ENCODE results near the gene ABCA9.

The ABCA9 gene

DNA sequence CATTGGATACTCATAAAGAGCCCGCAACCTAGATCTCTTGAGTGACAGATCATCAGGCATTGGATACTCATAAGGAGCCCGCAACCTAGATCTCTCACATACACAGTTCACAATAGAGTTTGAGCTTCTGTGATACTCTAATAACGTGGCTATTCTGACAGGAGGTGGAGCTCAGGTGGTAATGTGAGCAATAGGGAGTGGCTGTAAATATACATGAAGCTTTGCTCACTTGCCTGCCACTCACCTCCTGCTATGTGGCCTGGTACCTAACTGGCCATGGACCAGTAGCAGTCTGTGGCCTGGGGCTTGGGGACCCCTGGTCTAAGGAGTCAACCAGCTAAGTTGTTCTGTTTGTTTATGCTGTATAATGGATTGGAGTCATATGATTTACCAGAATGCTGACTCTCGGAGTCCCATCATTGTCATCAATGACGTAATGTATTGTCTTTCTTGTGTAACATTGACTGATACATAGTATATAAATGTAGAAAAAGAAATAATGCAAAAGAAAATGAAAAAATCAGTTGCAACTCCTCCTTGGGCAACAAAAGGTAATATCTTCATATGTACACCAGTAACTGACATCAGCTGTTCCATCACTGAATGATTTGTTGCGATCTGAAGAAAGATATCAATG, 17.5 kb downstream of the ABCA9 start:
- Histone ChIP-seq H3K4me1 (no peaks in the 10 kb centered on the region), H3K36me3 (ENCODE audit: control insufficient read depth, insufficient read depth, low read length) (no peaks in the 10 kb centered on the region), H3K4me2 (ENCODE audit: low read length) (no peak overlapping the region), H3K27ac (no peak overlapping the region), H3K4me3 (ENCODE audit: low read depth, low read length) (no peak overlapping the region), H2AFZ (no peak overlapping the region), H3K27me3 (ENCODE audit: control insufficient read depth, insufficient read depth, low read length) (no peaks in the 10 kb centered on the region), H3K9ac (no peak overlapping the region), H3K9me3 (ENCODE audit: control insufficient read depth, low read length) (no peaks in the 10 kb centered on the region), H3K79me2 (no peaks in the 10 kb centered on the region)
- TF ChIP-seq, protein P1, sequence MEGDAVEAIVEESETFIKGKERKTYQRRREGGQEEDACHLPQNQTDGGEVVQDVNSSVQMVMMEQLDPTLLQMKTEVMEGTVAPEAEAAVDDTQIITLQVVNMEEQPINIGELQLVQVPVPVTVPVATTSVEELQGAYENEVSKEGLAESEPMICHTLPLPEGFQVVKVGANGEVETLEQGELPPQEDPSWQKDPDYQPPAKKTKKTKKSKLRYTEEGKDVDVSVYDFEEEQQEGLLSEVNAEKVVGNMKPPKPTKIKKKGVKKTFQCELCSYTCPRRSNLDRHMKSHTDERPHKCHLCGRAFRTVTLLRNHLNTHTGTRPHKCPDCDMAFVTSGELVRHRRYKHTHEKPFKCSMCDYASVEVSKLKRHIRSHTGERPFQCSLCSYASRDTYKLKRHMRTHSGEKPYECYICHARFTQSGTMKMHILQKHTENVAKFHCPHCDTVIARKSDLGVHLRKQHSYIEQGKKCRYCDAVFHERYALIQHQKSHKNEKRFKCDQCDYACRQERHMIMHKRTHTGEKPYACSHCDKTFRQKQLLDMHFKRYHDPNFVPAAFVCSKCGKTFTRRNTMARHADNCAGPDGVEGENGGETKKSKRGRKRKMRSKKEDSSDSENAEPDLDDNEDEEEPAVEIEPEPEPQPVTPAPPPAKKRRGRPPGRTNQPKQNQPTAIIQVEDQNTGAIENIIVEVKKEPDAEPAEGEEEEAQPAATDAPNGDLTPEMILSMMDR (IDR thresholded peaks at IDR 0.05): no peak

DNA sequence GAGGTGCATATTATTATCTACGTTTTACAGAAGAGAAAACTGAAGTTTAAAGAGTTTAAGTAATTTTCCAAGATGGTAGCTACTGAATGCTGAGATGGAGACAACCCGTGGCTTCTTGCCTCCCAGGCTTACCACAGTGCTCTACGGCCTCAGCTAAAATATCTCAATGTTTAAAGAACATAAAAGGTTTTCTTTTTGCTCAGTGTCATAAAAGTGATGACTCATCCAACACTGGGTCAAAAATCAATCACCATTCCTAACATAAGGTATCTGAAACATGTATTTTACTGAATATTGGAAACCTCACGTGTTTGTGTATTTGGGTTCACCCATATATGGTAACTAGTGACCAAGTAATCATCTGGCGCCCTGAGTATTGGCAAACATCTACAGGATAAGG, 18.4 kb downstream of the ABCA9 start:
- no peak overlapping the region for H3K4me2 ChIP-seq (ENCODE audit: low read length)
- no peak overlapping the region for H3K4me3 ChIP-seq (ENCODE audit: low read depth, low read length)
- H3K79me2 ChIP-seq: no peaks in the 10 kb centered on the region
- H2AFZ ChIP-seq: no peak overlapping the region
- H3K9ac ChIP-seq: no peak overlapping the region
- TF ChIP-seq, protein P1 (IDR thresholded peaks at IDR 0.05): no peak
- no peaks in the 10 kb centered on the region for H3K9me3 ChIP-seq (ENCODE audit: control insufficient read depth, low read length)
- H3K4me1 ChIP-seq: no peaks in the 10 kb centered on the region
- no peak overlapping the region for H3K27ac ChIP-seq
- no peaks in the 10 kb centered on the region for H3K27me3 ChIP-seq (ENCODE audit: control insufficient read depth, insufficient read depth, low read length)
- no peaks in the 10 kb centered on the region for H3K36me3 ChIP-seq (ENCODE audit: control insufficient read depth, insufficient read depth, low read length)

DNA sequence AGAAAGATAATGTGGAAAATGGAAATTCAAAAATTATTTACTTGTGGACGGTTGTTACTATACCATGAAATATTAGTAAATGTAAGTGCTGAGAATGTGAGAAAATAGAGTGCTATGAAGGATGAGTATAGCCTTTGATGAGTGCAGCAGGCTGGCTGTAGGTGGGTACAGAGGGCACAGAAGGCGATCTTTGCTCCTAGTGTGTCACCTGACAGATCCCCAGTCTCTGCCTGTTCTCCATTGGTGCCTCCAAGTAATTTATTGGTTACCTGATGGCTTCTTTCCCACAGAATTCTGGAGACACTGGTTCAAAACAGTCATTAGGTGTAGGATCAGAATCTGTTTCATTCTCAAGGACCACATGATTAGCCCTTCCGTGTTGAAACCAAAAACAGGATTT, 28.9 kb downstream of the ABCA9 start:
- Histone ChIP-seq H3K27ac (no peak overlapping the region), H3K4me3 (ENCODE audit: low read depth, low read length) (no peak overlapping the region), H3K27me3 (ENCODE audit: control insufficient read depth, insufficient read depth, low read length) (no peaks in the 10 kb centered on the region), H3K9me3 (ENCODE audit: control insufficient read depth, low read length) (no peaks in the 10 kb centered on the region), H3K4me2 (ENCODE audit: low read length) (no peak overlapping the region), H2AFZ (no peak overlapping the region), H3K36me3 (ENCODE audit: control insufficient read depth, insufficient read depth, low read length) (no peaks in the 10 kb centered on the region), H3K4me1 (no peaks in the 10 kb centered on the region), H3K9ac (no peak overlapping the region), H3K79me2 (no peaks in the 10 kb centered on the region)
- TF ChIP-seq, protein P1 (IDR thresholded peaks at IDR 0.05): no peak

DNA sequence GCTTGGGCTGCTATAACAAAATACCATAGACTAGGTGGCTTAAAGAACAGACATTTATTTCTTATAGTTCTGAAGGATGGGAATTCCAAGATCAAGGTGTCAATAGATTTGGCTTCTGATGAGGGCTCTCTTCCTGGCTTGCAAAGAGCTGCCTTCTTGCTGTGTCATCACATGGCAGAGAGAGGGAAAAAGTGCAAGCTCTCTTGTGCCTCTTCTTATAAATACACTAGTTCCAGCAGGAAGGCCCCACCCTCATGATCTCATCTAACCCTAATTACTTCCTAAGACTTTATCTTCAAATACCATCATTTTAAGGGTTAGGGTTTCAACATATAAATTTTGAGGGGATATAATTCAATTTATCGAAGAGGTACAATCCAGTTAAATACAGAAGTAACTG, 30.6 kb downstream of the ABCA9 start:
- Histone ChIP-seq H3K9ac (no peak overlapping the region), H3K27ac (no peak overlapping the region), H3K4me2 (ENCODE audit: low read length) (no peak overlapping the region), H3K79me2 (no peaks in the 10 kb centered on the region), H3K9me3 (ENCODE audit: control insufficient read depth, low read length) (no peaks in the 10 kb centered on the region), H2AFZ (no peak overlapping the region), H3K27me3 (ENCODE audit: control insufficient read depth, insufficient read depth, low read length) (no peaks in the 10 kb centered on the region), H3K36me3 (ENCODE audit: control insufficient read depth, insufficient read depth, low read length) (no peaks in the 10 kb centered on the region), H3K4me3 (ENCODE audit: low read depth, low read length) (no peak overlapping the region), H3K4me1 (no peaks in the 10 kb centered on the region)
- TF ChIP-seq, protein P1 (IDR thresholded peaks at IDR 0.05): no peak

- Histone ChIP-seq H3K79me2 (no peaks in the 10 kb centered on the region), H3K4me1 (no peaks in the 10 kb centered on the region), H3K4me2 (ENCODE audit: low read length) (no peak overlapping the region), H2AFZ (no peak overlapping the region), H3K36me3 (ENCODE audit: control insufficient read depth, insufficient read depth, low read length) (no peaks in the 10 kb centered on the region), H3K9ac (no peak overlapping the region), H3K27me3 (ENCODE audit: control insufficient read depth, insufficient read depth, low read length) (no peaks in the 10 kb centered on the region), H3K9me3 (ENCODE audit: control insufficient read depth, low read length) (no peaks in the 10 kb centered on the region), H3K4me3 (ENCODE audit: low read depth, low read length) (no peak overlapping the region), H3K27ac (no peak overlapping the region)
- TF ChIP-seq, protein P1 (IDR thresholded peaks at IDR 0.05): no peak
Observed at GRCh38 chr17:69018687-69019086, 42.0 kb downstream of the ABCA9 start.

All from parathyroid adenoma (tissue), 2 donors.